PC-9 (cell line): ENCODE results near the gene PTOV1.

Experiments
- EZH2 ChIP-seq: fragments of 200-600 bp; sonication (generic); IDR thresholded peaks from 2 replicates; pipeline ENCODE4 v1.8.0; 2017; ENCODE audit warnings: antibody characterized with exemption, low read depth
- TF ChIP-seq, protein P1 (sequence below): fragments of 200-600 bp; sonication (generic); conservative IDR thresholded peaks from 2 replicates; pipeline ENCODE4 v1.6.1; 2017; ENCODE audit warnings: mixed run types, antibody characterized with exemption, mild to moderate bottlenecking, moderate library complexity

- TF ChIP-seq, protein P1, sequence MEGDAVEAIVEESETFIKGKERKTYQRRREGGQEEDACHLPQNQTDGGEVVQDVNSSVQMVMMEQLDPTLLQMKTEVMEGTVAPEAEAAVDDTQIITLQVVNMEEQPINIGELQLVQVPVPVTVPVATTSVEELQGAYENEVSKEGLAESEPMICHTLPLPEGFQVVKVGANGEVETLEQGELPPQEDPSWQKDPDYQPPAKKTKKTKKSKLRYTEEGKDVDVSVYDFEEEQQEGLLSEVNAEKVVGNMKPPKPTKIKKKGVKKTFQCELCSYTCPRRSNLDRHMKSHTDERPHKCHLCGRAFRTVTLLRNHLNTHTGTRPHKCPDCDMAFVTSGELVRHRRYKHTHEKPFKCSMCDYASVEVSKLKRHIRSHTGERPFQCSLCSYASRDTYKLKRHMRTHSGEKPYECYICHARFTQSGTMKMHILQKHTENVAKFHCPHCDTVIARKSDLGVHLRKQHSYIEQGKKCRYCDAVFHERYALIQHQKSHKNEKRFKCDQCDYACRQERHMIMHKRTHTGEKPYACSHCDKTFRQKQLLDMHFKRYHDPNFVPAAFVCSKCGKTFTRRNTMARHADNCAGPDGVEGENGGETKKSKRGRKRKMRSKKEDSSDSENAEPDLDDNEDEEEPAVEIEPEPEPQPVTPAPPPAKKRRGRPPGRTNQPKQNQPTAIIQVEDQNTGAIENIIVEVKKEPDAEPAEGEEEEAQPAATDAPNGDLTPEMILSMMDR = no peak
- no peak for TF ChIP-seq EZH2
Observed at GRCh38 chr19:49851456-49852259, 699 bp downstream of the PTOV1 start.
